GM23338 (cell line): ENCODE data around the gene UBFD1. TPM values are rescaled to one million over a fixed set of nuclear protein-coding genes. Genes with fewer than 3 reads are reported as not detected.
"Not testable (repeated sequence)": the region's sequence is repeated elsewhere in the genome, so short reads cannot be mapped to it uniquely, and the experiment has no call there.

Source experiments
- ATAC-seq: fragments of 200-7000 bp; cut with Tn5 transposase; 3 replicates; pipeline ENCODE4 v1.9.1; 2020
- DNase-seq: peaks from one replicate; pipeline ENCODE4 v3.0.0-alpha.2; 2015; ENCODE audit warnings: low spot score
- H2AFZ ChIP-seq: fragments of 200-600 bp; sonication (generic); 2 replicates; pipeline ENCODE4 v1.8.0; 2016; ENCODE audit warnings: antibody characterized with exemption, mild to moderate bottlenecking, moderate library complexity
- H3F3A ChIP-seq: fragments of 200-600 bp; sonication (generic); replicated peaks from 2 replicates; pipeline ENCODE4 v1.8.0; 2017; ENCODE audit warnings: antibody characterized with exemption, mixed run types, low read depth
- H3K27ac ChIP-seq: fragments of 200-600 bp; sonication (generic); 2 replicates; pipeline ENCODE4 v1.6.1; 2016; ENCODE audit warnings: low read depth
- H3K27me3 ChIP-seq: fragments of 200-600 bp; sonication (generic); 2 replicates; pipeline ENCODE4 v1.8.0; 2016; ENCODE audit warnings: mild to moderate bottlenecking, mixed run types, moderate library complexity; ENCODE audit not compliant: insufficient read depth
- H3K36me3 ChIP-seq: fragments of 200-600 bp; sonication (generic); 2 replicates; pipeline ENCODE4 v1.8.0; 2016; ENCODE audit warnings: mild to moderate bottlenecking; ENCODE audit not compliant: insufficient read depth
- H3K4me1 ChIP-seq: fragments of 200-600 bp; sonication (generic); 2 replicates; pipeline ENCODE4 v1.8.0; 2016; ENCODE audit warnings: mild to moderate bottlenecking, moderate library complexity; ENCODE audit not compliant: insufficient read depth
- H3K4me2 ChIP-seq: fragments of 200-600 bp; sonication (generic); 2 replicates; pipeline ENCODE4 v1.7.1; 2017; ENCODE audit warnings: mixed run types
- H3K4me3 ChIP-seq: fragments of 200-600 bp; sonication (generic); 2 replicates; pipeline ENCODE4 v1.6.1; 2016; ENCODE audit warnings: mixed run types
- H3K79me2 ChIP-seq: fragments of 200-600 bp; sonication (generic); replicated peaks from 2 replicates; pipeline ENCODE4 v1.8.0; 2017; ENCODE audit warnings: mild to moderate bottlenecking; ENCODE audit not compliant: insufficient read depth
- H3K9me2 ChIP-seq: fragments of 200-600 bp; sonication (generic); 2 replicates; pipeline ENCODE4 v1.8.0; 2017; ENCODE audit not compliant: insufficient read depth
- H4K20me1 ChIP-seq: fragments of 200-600 bp; sonication (generic); replicated peaks from 2 replicates; pipeline ENCODE4 v1.8.0; 2017; ENCODE audit warnings: mild to moderate bottlenecking; ENCODE audit not compliant: insufficient read depth
- H3K27ac Mint-ChIP-seq: 2 replicates; pipeline ENCODE4 v1.8.0; 2020; ENCODE audit warnings: inconsistent platforms, mild to moderate bottlenecking, moderate library complexity, mixed read lengths
- H3K27me3 Mint-ChIP-seq: 3 replicates; pipeline ENCODE4 v1.8.0; 2022; ENCODE audit warnings: low read depth, mild to moderate bottlenecking, moderate library complexity, mixed read lengths, inconsistent platforms; ENCODE audit not compliant: insufficient read depth, poor library complexity
- H3K36me3 Mint-ChIP-seq: 3 replicates; pipeline ENCODE4 v1.8.0; 2021; ENCODE audit warnings: low read depth, mild to moderate bottlenecking, inconsistent platforms, moderate library complexity, mixed read lengths
- H3K4me1 Mint-ChIP-seq: 3 replicates; pipeline ENCODE4 v1.8.0; 2020; ENCODE audit warnings: mild to moderate bottlenecking, inconsistent platforms, mixed read lengths
- H3K4me3 Mint-ChIP-seq: 3 replicates; pipeline ENCODE4 v1.8.0; 2021; ENCODE audit warnings: moderate library complexity, mild to moderate bottlenecking, inconsistent platforms, mixed read lengths
- H3K9me3 Mint-ChIP-seq: 3 replicates; pipeline ENCODE4 v1.8.0; 2020; ENCODE audit warnings: moderate library complexity, mild to moderate bottlenecking, inconsistent platforms, mixed read lengths
- EZH2 ChIP-seq: fragments of 200-600 bp; sonication (generic); IDR thresholded peaks from one replicate; pipeline ENCODE4 v1.8.0; 2017; ENCODE audit warnings: antibody characterized with exemption, mild to moderate bottlenecking, low read depth; ENCODE audit not compliant: unreplicated experiment
- EZH2phosphoT487 ChIP-seq: fragments of 200-600 bp; sonication (generic); IDR thresholded peaks from one replicate; pipeline ENCODE4 v1.8.1; 2018; ENCODE audit warnings: antibody characterized with exemption; ENCODE audit not compliant: unreplicated experiment
- NANOG ChIP-seq: IDR thresholded peaks from 2 replicates; pipeline ENCODE4 v1.6.1; 2016; ENCODE audit warnings: antibody characterized with exemption, borderline replicate concordance
- POLR2AphosphoS5 ChIP-seq: IDR thresholded peaks from 2 replicates; pipeline ENCODE4 v1.6.1; 2016; ENCODE audit warnings: antibody characterized with exemption, low read depth
- ZNF114 ChIP-seq: fragments of 250-450 bp; sonication (Bioruptor Pico); IDR thresholded peaks from 2 replicates; pipeline ENCODE4 v1.5.0; 2020; ENCODE audit warnings: mild to moderate bottlenecking, moderate library complexity
- polyA plus RNA-seq: library from polyadenylated mRNA; unstranded; fragments of >200 nt; fragmentation: Nextera tagmentation; extraction: Ambion mirVana; gene quantifications from 2 replicates; pipeline ENCODE4 v1.2.1, GENCODE V29; 2016
- total RNA-seq: library from RNA; depleted of rRNA; stranded (reverse); fragments of >200 nt; shearing (Covaris generic); gene quantifications from 2 replicates; pipeline ENCODE4 v1.2.3, GENCODE V29; 2014
- TF ChIP-seq, protein P1 (sequence below), 2 experiments: fragments of 200-600 bp in 1 of 2; sonication (generic) in 1 of 2; conservative IDR thresholded peaks; 2 replicates each; pipeline versions ENCODE4 v1.5.1 to v1.6.1; 2016 to 2017; ENCODE audit warnings: antibody characterized with exemption in 2 of 2, low read depth in 2 of 2, mild to moderate bottlenecking in 2 of 2, moderate library complexity in 1 of 2
- TF ChIP-seq, protein P2 (sequence below): IDR thresholded peaks from one replicate; pipeline ENCODE4 v1.6.1; 2018; ENCODE audit warnings: antibody characterized with exemption; ENCODE audit not compliant: unreplicated experiment

Gene UBFD1
- total and polyA plus RNA-seq, 2 experiments from 2014 or later: 28.5 to 249 TPM

- TF ChIP-seq, protein P1, sequence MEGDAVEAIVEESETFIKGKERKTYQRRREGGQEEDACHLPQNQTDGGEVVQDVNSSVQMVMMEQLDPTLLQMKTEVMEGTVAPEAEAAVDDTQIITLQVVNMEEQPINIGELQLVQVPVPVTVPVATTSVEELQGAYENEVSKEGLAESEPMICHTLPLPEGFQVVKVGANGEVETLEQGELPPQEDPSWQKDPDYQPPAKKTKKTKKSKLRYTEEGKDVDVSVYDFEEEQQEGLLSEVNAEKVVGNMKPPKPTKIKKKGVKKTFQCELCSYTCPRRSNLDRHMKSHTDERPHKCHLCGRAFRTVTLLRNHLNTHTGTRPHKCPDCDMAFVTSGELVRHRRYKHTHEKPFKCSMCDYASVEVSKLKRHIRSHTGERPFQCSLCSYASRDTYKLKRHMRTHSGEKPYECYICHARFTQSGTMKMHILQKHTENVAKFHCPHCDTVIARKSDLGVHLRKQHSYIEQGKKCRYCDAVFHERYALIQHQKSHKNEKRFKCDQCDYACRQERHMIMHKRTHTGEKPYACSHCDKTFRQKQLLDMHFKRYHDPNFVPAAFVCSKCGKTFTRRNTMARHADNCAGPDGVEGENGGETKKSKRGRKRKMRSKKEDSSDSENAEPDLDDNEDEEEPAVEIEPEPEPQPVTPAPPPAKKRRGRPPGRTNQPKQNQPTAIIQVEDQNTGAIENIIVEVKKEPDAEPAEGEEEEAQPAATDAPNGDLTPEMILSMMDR (conservative IDR thresholded peaks at IDR 0.05; ENCODE audit: low read depth in 2 of 2): no peak
- no peak for TF ChIP-seq NANOG
Observed at GRCh38 chr16:23609929-23610328, 52.4 kb downstream of the UBFD1 start (continued).

DNA sequence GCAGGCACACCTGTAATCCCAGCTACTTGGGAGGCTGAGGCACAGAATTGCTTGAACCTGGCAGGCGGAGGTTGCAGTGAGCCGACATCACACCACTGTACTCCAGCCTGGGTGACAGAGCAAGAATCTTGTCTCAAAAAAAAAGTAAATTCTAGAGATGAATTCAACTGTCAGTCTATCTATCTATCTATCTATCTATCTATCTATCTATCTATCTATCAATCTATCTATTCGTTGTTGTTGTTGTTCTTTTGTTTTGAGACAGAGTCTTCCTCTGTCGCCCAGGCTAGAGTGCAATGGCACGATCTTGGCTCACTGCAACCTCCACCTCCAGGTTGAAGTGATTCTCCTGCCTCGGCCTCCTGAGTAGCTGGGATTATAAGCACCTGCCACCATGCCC lies 53.4 kb downstream of the UBFD1 start:
- not testable (repeated sequence) for H3K9me3 Mint-ChIP-seq, H3K27ac Mint-ChIP-seq, H3K27me3 Mint-ChIP-seq, H3K9me2 ChIP-seq, H3K4me1 Mint-ChIP-seq, ATAC-seq, H3K27ac ChIP-seq, DNase-seq, H3K79me2 ChIP-seq, H3K27me3 ChIP-seq, H3K4me3 Mint-ChIP-seq, H4K20me1 ChIP-seq, H3K4me1 ChIP-seq, H3K4me2 ChIP-seq, H2AFZ ChIP-seq, H3F3A ChIP-seq, H3K4me3 ChIP-seq
- peaks cover 44% of the 10 kb centered on the region for H3K36me3 Mint-ChIP-seq
- peaks cover 26% of the 10 kb centered on the region; the same call in 1 of the 2 replicates for H3K36me3 ChIP-seq

DNA sequence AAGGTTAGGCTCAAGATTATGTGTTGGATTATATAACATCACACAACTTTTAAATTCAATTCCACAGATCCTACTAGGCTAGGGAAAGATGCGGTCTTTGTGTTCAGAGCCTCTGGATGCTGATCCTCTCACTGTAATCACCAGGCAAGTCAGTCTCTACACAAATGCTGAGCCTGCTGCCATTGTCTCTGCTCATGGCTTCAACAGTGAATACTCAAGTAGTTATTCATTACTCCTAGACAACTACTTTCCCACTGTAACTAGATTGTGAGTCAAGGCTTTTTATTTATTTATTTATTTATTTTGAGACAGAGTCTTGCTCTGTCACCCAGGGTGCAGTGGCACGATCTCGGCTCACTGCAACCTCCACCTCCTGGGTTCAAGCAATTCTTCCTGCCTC lies 54.4 kb downstream of the UBFD1 start:
- Mint-ChIP-seq H3K9me3 (no peaks in the 10 kb centered on the region), H3K27me3 (peaks cover 2% of the 10 kb centered on the region), H3K4me3 (no peak overlapping the region), H3K27ac (no peak overlapping the region), H3K36me3 (peaks cover 47% of the 10 kb centered on the region), H3K4me1 (no peaks in the 10 kb centered on the region)
- Histone ChIP-seq H3K4me2 (no peak overlapping the region), H3K36me3 (peaks cover 24% of the 10 kb centered on the region; the same call in 1 of the 2 replicates), H2AFZ (no peak overlapping the region), H3K4me3 (no peak overlapping the region), H4K20me1 (peaks cover 3% of the 10 kb centered on the region; the same call in 1 of the 2 replicates), H3K9me2 (no peaks in the 10 kb centered on the region), H3K27ac (no peak overlapping the region), H3K79me2 (no peaks in the 10 kb centered on the region), H3F3A (no peaks in the 10 kb centered on the region), H3K27me3 (no peaks in the 10 kb centered on the region), H3K4me1 (no peaks in the 10 kb centered on the region)
- TF ChIP-seq EZH2phosphoT487: no peak
- TF ChIP-seq POLR2AphosphoS5: no peak
- TF ChIP-seq, protein P1 (conservative IDR thresholded peaks at IDR 0.05; ENCODE audit: low read depth in 2 of 2): no peak
- TF ChIP-seq, protein P2, sequence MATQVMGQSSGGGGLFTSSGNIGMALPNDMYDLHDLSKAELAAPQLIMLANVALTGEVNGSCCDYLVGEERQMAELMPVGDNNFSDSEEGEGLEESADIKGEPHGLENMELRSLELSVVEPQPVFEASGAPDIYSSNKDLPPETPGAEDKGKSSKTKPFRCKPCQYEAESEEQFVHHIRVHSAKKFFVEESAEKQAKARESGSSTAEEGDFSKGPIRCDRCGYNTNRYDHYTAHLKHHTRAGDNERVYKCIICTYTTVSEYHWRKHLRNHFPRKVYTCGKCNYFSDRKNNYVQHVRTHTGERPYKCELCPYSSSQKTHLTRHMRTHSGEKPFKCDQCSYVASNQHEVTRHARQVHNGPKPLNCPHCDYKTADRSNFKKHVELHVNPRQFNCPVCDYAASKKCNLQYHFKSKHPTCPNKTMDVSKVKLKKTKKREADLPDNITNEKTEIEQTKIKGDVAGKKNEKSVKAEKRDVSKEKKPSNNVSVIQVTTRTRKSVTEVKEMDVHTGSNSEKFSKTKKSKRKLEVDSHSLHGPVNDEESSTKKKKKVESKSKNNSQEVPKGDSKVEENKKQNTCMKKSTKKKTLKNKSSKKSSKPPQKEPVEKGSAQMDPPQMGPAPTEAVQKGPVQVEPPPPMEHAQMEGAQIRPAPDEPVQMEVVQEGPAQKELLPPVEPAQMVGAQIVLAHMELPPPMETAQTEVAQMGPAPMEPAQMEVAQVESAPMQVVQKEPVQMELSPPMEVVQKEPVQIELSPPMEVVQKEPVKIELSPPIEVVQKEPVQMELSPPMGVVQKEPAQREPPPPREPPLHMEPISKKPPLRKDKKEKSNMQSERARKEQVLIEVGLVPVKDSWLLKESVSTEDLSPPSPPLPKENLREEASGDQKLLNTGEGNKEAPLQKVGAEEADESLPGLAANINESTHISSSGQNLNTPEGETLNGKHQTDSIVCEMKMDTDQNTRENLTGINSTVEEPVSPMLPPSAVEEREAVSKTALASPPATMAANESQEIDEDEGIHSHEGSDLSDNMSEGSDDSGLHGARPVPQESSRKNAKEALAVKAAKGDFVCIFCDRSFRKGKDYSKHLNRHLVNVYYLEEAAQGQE: no peak
- no peak for TF ChIP-seq EZH2
- no peak for TF ChIP-seq ZNF114 (CRISPR knock-in tag)
- ATAC-seq: no peak
- DNase-seq: no peak
